22Rv1 (cell line): ENCODE results near the gene RPL12.

Experiments
- H3K27ac ChIP-seq: fragments of 450-650 bp; 2 replicates; pipeline ENCODE4 v1.5.1; 2017
- CTCF ChIP-seq: fragments of 450-650 bp; IDR thresholded peaks from 2 replicates; pipeline ENCODE4 v1.5.1; 2017; ENCODE audit warnings: mild to moderate bottlenecking
- ZFX ChIP-seq: fragments of 450-650 bp; IDR thresholded peaks from 2 replicates; pipeline ENCODE4 v1.6.1; 2017; ENCODE audit warnings: antibody characterized with exemption, borderline replicate concordance

Gene RPL12

DNA sequence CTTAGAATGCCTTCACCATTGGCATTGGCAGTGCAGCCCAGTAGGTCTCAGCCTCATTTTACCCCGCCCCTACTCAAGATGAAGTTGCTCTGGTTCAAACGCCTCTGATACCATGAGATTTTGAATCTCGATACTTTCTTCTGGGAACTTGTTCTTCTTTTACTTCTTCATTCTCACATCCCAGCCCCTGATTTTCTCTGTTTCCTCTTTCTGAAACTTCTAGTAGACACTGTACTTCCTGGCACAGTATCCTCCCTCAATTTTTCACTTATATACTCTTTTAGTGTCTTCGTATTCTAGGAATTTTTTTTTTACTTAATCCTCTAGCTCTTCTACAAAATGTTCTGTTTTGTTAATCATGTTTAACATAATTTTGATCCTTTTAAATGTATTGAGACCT is 40.1 kb downstream of the RPL12 start:
- TF ChIP-seq CTCF: no peak
- no peak for TF ChIP-seq ZFX
- H3K27ac ChIP-seq: no peak overlapping the region

DNA sequence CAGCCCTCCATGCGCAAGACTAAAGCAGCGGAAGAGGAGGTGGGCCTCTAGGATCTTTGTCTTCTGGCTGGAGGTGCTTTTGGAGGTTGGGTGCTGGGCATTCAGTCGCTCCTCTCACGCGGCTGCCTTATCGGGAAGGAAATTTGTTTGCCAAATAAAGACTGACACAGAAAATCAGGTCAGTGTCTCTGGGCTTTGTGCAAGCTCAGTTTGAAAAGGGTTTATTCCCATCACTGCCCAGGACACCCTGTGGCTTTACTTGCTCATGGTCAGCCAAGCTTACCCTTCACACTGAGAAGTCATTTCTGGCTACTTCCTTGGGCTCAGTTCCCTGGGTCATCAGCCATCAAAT is 43.7 kb downstream of the RPL12 start:
- TF ChIP-seq CTCF (no peak), ZFX (no peak)
- peak overlapping the region; percentile 65 for H3K27ac ChIP-seq

GRCh38 chr9:127406799-127407491 is 44.3 kb downstream of the RPL12 start:
- no peak for TF ChIP-seq ZFX
- TF ChIP-seq CTCF: no peak
- peak overlapping the region; percentile 65 for H3K27ac ChIP-seq

DNA sequence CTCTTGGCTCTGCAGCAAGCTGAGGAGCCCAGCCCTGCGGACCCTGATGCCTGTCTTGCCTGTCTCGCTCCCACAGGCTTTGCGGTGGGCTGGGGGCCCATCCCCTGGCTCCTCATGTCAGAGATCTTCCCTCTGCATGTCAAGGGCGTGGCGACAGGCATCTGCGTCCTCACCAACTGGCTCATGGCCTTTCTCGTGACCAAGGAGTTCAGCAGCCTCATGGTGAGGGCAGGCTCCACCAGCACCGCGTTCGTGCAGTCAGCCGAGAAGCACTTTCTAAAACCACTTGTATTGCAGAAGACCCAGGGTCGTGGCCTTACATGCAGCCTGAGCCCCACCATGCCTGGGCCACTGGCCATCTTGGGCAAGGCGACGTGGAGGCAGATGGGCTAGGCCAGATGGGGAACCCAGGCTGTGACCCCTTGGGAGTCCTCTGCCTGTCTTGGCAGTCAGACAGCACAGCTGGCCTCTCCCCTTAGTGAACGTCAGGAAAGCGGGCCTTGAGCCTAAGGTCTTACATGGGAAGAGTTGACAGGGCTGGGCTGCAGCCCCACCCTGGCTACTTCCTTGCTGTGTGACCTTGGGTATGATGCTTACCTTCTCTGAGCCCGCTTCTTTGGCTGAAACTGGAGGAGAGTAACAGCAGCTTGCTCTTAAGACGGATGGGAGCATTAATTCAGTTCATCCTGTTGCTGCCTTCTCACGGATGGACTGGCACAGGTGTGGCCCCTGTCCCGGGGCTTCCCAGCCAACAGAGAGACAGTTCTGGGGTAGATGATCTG is 45.7 kb downstream of the RPL12 start:
- no peak overlapping the region for H3K27ac ChIP-seq
- TF ChIP-seq ZFX (no peak), CTCF (no peak)

DNA sequence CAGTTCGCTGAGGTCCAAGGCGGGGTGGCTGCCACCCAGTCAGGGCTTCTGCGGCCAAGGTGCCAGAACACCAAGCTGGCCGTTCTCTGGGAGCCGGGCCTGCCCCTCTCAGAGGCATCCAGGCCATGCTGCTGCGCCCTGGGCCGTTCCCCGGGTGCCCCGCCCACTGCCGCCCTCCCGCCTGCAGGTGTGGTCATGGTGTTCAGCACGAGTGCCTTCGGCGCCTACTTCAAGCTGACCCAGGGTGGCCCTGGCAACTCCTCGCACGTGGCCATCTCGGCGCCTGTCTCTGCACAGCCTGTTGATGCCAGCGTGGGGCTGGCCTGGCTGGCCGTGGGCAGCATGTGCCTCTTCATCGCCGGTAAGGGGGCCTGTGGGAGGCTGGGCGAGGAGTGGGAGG is 46.6 kb downstream of the RPL12 start:
- no peak overlapping the region for H3K27ac ChIP-seq
- TF ChIP-seq CTCF: no peak
- no peak for TF ChIP-seq ZFX

- TF ChIP-seq ZFX (no peak), CTCF (no peak)
Measured at GRCh38 chr9:127403507-127404192, 47.6 kb downstream of the RPL12 start.

More at GRCh38 chr9:127403507-127404192, 47.6 kb downstream of the RPL12 start:
- no peak overlapping the region for H3K27ac ChIP-seq
